ENCODE data around the gene WEE2.
"Not testable (repeated sequence)": the region's sequence is repeated elsewhere in the genome, so short reads cannot be mapped to it uniquely, and the experiment has no call there.

- TF ChIP-seq, protein P1, sequence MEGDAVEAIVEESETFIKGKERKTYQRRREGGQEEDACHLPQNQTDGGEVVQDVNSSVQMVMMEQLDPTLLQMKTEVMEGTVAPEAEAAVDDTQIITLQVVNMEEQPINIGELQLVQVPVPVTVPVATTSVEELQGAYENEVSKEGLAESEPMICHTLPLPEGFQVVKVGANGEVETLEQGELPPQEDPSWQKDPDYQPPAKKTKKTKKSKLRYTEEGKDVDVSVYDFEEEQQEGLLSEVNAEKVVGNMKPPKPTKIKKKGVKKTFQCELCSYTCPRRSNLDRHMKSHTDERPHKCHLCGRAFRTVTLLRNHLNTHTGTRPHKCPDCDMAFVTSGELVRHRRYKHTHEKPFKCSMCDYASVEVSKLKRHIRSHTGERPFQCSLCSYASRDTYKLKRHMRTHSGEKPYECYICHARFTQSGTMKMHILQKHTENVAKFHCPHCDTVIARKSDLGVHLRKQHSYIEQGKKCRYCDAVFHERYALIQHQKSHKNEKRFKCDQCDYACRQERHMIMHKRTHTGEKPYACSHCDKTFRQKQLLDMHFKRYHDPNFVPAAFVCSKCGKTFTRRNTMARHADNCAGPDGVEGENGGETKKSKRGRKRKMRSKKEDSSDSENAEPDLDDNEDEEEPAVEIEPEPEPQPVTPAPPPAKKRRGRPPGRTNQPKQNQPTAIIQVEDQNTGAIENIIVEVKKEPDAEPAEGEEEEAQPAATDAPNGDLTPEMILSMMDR (IDR thresholded peaks at IDR 0.05; ENCODE audit: low read depth, low read length), result not testable (repeated sequence)
- TF ChIP-seq MAX (IDR thresholded peaks at IDR 0.05; ENCODE audit: low read depth, low read length); POLR2A (IDR thresholded peaks at IDR 0.05; ENCODE audit: extremely low read depth, insufficient read length): not testable (repeated sequence)
Measured at GRCh38 chr7:141689072-141689825, 18.9 kb upstream of the WEE2 start.

All from NB4 (cell line).